ENCODE measurements around the gene SLC16A7.

Gene SLC16A7

GRCh38 chr12:59615392-59616165, 19.8 kb downstream of the SLC16A7 start:
- intact Hi-C loops (cut with DNase I) = no loop called here
- DNase-seq = no peak

DNA sequence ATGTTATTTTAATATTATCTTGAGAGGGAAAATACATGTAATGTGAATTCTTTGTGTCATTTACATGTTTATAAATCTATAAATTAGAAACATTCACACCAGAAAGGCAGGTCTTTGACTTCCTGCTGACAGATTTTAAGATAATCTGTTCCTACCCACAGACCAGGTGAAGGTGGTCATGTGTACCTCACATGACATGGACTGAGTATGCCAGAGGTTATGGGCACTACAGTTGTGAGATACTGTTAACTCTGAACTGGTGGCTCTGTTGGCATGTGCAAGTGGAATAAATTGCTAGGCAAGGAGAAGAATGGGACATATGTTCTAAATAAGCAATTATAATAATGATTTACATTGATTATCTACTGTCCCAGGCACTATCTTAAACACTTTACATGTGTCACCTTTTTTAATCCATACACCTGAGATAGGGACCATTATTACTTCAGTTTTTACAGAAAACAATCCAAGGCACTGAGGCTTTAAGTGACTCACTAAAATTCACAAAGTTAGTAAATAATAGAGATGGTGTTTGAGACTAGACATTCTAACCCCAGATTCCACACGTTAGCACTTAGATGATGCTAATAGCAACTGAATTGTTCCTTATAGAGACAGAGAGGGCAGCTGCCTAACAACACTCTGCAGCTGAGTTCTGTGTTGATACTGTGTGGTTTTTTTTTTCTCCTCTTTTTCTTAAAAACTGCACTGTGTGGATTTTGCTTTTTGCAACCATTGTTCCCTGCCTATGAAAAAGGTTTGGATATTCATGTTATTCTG, 23.8 kb downstream of the SLC16A7 start:
- intact Hi-C loops (cut with DNase I) = no loop called here

GRCh38 chr12:59620326-59620725, 24.5 kb downstream of the SLC16A7 start:
- intact Hi-C loops (cut with DNase I) = no loop called here
- DNase-seq = peak in 1 of 42 donors; percentile 15

More for the DNA sequence above, 23.8 kb downstream of the SLC16A7 start:
- DNase-seq = no peak

DNA sequence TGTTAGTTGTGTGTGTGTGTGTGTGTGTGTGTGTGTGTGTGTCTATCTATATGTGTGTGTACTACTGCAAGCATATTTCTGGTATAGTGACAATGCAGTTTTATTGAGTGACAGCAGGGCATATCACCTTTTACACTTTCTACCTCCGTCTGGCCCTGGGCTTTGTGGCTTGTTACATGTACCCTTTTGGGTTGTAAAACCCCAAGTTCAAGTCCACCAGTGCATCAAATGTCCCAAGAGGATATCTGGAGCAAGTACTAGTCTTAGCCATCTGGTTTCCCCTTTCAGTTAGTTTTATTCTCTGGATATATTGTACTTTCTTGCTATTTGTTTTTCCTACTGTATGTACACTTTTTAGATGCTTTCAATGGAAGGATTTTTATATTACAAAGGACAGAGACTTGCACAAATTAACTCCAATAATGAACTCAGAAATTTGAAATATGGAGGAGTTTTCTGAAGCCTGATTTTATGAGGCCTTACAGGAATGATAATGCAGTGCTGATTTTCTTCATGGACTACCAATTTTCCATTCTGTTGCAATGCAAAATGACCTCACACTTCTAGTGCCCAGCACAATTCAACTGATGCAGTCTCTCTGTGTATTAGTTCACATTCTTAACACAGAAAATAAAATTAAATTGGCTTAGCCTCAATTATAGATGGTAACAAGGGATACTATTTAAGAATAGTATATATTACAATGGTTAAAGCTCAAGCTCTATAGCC, 29.1 kb downstream of the SLC16A7 start:
- intact Hi-C loops (cut with DNase I) = no loop called here
- DNase-seq = no peak

DNA sequence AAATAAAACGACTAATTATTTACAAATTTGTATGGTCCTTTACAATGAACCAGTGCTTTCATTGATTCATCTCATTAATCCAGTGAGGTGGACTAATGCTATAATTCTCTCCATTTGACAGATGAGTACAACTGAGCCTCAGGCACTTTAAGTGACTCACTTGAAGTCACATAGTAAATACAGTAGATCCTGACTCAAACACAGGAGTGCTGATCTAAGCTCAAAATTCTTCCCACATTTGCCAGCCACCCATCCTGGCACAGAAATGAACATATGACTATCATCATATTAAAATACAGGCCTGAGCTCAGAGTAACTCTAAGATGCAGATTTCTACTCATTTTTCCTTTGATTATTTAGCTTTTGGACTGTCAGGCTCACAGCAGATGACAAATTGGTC, 30.6 kb downstream of the SLC16A7 start:
- intact Hi-C loops (cut with DNase I) = no loop called here
- no peak for DNase-seq

GRCh38 chr12:59627582-59627981, 31.8 kb downstream of the SLC16A7 start:
- DNase-seq = no peak
- intact Hi-C loops (cut with DNase I) = no loop called here

GRCh38 chr12:59629890-59630289, 34.1 kb downstream of the SLC16A7 start:
- intact Hi-C loops (cut with DNase I) = no loop called here

GRCh38 chr12:59632408-59632807, 36.6 kb downstream of the SLC16A7 start:
- intact Hi-C loops (cut with DNase I) = no loop called here

More at GRCh38 chr12:59629890-59630289, 34.1 kb downstream of the SLC16A7 start:
- DNase-seq = no peak

GRCh38 chr12:59634254-59634653, 38.4 kb downstream of the SLC16A7 start:
- DNase-seq = no peak
- intact Hi-C loops (cut with DNase I) = no loop called here

More at GRCh38 chr12:59632408-59632807, 36.6 kb downstream of the SLC16A7 start:
- DNase-seq = no peak

GRCh38 chr12:59636945-59637691, 41.3 kb downstream of the SLC16A7 start:
- no peak for DNase-seq
- intact Hi-C loops (cut with DNase I) = no loop called here

GRCh38 chr12:59637692-59638070, 41.9 kb downstream of the SLC16A7 start:
- no peak for DNase-seq
- intact Hi-C loops (cut with DNase I) = no loop called here

DNA sequence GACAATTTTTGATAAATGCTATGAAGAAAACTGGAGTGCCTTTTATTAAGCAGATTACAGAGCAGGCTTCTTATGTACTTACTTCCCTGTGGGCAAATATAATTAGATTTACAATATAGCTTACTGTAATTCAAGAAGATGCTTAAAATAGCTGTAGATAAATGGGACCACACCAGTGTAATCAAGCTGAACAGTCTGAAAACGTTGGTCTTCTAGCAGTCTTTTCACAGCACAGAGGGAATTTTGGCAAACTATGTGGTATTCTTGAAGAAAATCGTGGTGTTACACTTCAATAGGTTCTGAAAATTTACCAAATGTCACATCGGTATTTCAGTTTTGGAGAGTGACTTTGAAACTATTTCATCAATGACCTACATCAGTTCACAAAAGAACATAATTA, 47.7 kb downstream of the SLC16A7 start:
- intact Hi-C loops (cut with DNase I) = no loop called here
- no peak for DNase-seq

GRCh38 chr12:59645242-59645641, 49.4 kb downstream of the SLC16A7 start:
- DNase-seq = no peak
- intact Hi-C loops (cut with DNase I) = no loop called here

GRCh38 chr12:59646636-59647035, 50.8 kb downstream of the SLC16A7 start:
- intact Hi-C loops (cut with DNase I) = no loop called here
- no peak for DNase-seq

DNA sequence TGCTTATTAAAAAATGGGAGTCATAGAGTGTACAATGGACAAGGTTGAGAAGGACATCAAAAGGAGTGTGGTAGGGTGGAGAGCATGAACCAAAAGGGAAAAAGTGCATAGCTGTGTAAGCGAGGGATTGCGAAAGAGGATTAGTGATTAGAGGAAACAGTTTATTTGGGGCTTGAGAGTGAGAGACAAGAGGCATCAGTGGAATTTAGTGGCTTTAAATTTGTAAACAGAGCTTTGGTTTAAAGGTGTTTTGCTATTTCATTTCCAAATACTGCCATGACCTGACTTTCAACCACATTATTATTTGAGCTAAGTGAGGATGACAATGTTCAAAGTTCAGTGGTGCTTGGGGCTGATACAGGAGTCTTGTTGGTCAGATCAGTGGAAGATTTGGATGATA, 53.4 kb downstream of the SLC16A7 start:
- intact Hi-C loops (cut with DNase I) = no loop called here
- no peak for DNase-seq

DNA sequence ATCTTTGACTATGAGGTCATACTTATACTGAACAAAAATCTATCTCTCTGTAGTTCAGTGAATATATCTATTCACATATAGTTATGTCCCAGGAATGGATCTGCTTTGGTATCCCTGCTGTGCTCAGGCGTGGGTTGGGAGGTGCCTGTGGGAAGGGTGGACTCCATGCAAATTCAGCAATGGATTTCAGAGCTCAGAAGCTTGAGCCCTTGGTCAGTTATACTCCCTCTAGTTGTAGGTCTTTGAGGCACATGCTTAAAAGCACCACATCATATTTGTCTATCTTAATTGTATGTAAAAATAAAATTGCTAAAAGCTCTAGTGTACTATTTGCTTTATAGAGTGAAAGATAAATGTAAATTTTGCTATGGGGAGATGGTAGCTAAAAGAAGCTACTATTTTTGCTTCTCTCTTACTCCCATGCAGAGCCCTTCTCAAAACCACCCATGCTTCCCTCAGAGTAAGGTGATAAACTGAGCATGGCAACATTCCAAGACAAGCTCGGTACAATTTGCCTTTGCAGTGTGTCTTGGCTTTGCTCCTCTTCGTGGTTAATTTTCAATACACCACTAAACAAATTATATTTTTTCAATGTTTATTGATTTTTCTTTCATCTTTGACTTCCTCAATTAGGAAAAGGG, 54.9 kb downstream of the SLC16A7 start:
- DNase-seq = peak in 8 of 42 donors; percentile 5 to 54 (median 25)
- intact Hi-C loops (cut with DNase I) = no loop called here

- intact Hi-C loops (cut with DNase I) = no loop called here
- no peak for DNase-seq
These were observed 55.5 kb downstream of the SLC16A7 start for GRCh38 chr12:59651229-59651920.

GRCh38 chr12:59652130-59652529, 56.3 kb downstream of the SLC16A7 start:
- intact Hi-C loops (cut with DNase I) = no loop called here
- DNase-seq = no peak

All from head of caudate nucleus (tissue), 42 donors.